ENCODE data around the gene STK39. TPM values are rescaled to one million over a fixed set of nuclear protein-coding genes. Genes with fewer than 3 reads are reported as not detected.

STK39 gene
- total RNA-seq, 2 experiments from 2014 or later = 27.3 to 28.8 TPM

DNA sequence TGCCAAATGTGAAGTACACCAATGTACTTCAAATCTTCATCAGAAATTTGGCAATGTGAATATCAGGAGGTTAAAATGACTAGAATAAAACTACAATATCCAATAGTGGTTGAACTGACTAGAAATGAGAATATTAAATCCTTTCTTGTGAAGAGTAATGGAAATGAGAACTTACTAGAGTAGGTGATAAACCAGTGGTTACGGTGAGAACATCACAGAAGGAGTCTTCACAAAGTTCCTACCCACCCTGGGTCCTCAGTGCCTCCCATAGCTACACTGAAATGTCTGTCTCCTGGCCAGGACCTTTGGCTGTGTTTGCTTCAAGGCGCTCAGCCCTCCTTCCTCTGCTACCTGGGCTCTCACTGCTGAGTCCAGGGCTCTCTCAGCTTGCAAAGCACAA is 289.7 kb downstream of the STK39 start:
- Mint-ChIP-seq H3K27me3 (no peaks in the 10 kb centered on the region), H3K27ac (no peak overlapping the region), H3K4me3 (no peak overlapping the region), H3K36me3 (peaks cover 7% of the 10 kb centered on the region), H3K9me3 (no peaks in the 10 kb centered on the region), H3K4me1 (no peaks in the 10 kb centered on the region)
- POLR2A ChIA-PET = no interaction called here
- DNase-seq = no peak
- no peak for ATAC-seq (ENCODE audit: low read depth)

DNA sequence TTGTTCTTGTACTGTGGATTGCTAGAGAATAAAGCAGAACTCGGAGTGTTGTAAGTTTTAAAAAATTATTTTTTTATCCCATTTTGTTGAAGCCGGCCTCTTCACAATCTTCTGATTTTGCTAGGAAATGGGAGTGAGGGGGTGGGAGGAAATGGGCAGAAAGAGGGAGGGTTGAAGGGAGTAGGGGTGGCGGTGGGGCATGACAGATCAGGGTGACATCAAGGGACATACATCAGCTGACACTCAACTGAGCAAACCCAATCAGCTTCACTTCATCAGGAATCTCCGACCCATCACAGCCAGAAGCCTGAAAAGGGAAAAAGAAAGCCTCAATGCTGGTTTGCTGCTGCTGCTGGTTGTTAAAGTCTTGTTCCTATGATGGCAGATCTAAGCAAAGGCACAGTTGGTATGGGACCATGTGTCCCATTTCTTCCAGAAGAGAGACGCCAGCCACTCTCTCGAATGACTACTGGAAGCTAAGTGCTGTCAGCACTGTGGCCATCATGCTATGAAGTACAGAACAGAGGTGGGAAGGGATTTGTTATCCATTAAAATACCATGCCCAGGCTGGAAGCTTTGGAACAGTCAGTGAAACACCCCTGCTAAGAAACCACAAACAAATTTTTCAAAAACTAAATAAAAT is 292.0 kb downstream of the STK39 start:
- Mint-ChIP-seq H3K27ac (no peak overlapping the region), H3K9me3 (no peaks in the 10 kb centered on the region), H3K27me3 (no peaks in the 10 kb centered on the region), H3K36me3 (peaks cover 2% of the 10 kb centered on the region), H3K4me3 (no peak overlapping the region), H3K4me1 (no peaks in the 10 kb centered on the region)
- POLR2A ChIA-PET = no interaction called here
- DNase-seq = no peak
- ATAC-seq (ENCODE audit: low read depth) = no peak

DNA sequence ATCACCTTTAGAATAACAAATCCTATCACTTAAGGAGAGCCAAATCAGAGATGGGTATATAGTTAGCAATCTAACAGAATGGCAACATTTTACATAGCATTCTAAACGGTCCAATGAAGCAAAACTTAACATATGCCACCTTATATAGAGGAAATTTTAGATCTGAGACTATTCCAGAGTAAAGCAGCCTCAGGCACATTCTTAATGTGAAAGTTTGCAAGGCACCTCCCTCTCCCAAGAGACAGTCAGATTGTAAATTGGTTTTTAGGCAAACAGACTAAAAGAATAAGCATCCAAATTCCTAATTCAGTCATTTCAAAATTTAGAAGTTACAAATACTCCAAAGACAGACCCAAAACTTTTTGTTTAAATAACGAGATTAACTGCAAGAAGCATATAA is 292.9 kb downstream of the STK39 start:
- H3K36me3 Mint-ChIP-seq = peaks cover 2% of the 10 kb centered on the region
- no peak for DNase-seq
- H3K4me3 Mint-ChIP-seq = no peak overlapping the region
- H3K9me3 Mint-ChIP-seq = no peaks in the 10 kb centered on the region
- no peaks in the 10 kb centered on the region for H3K4me1 Mint-ChIP-seq
- POLR2A ChIA-PET = no interaction called here
- no peaks in the 10 kb centered on the region for H3K27me3 Mint-ChIP-seq
- ATAC-seq (ENCODE audit: low read depth) = no peak
- no peak overlapping the region for H3K27ac Mint-ChIP-seq

DNA sequence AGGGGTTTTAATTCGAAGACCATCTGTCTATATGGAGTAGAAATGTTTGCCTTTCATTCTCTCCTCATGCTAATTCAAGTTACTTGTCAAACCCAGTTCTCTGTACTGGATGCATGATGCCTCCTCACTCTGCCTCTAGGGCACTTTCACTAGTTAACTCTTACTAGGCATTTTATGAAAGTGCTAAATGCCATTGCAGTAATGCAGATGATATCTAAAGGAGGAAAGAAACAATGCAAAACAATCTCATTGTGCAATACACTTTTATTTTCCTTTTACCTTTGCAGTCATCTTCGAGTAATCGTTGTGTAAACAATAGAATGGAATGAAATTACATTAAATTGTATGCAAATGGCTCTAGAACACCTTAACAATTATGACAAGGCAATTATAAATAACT is 293.6 kb downstream of the STK39 start:
- no peaks in the 10 kb centered on the region for H3K27me3 Mint-ChIP-seq
- no peak for DNase-seq
- POLR2A ChIA-PET = no interaction called here
- H3K36me3 Mint-ChIP-seq = peaks cover 2% of the 10 kb centered on the region
- ATAC-seq (ENCODE audit: low read depth) = no peak
- H3K27ac Mint-ChIP-seq = no peak overlapping the region
- no peaks in the 10 kb centered on the region for H3K9me3 Mint-ChIP-seq
- no peaks in the 10 kb centered on the region for H3K4me1 Mint-ChIP-seq
- H3K4me3 Mint-ChIP-seq = no peak overlapping the region

DNA sequence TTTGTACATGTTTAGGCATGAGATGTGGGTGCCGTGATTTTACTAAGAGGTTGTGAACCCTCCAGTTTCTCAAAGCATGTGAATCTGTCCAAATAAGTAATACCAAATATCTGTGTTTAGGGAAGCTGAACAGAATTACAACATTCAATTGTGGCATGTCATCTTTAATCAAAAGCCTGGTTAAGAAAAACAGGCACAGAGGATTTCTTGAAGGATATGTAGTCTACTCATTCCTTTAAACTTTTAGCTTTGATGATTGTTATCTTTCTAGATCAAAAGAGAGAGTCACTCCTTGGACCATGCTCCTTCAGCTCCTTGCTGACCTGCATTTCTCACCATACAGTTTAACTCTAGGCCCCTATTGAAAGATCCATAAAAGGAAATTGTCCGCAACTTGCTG is 296.8 kb downstream of the STK39 start:
- Mint-ChIP-seq H3K4me3 (no peak overlapping the region), H3K27me3 (no peaks in the 10 kb centered on the region), H3K9me3 (no peaks in the 10 kb centered on the region), H3K36me3 (no peaks in the 10 kb centered on the region), H3K27ac (no peak overlapping the region), H3K4me1 (no peaks in the 10 kb centered on the region)
- POLR2A ChIA-PET = no interaction called here
- ATAC-seq (ENCODE audit: low read depth) = no peak
- no peak for DNase-seq

DNA sequence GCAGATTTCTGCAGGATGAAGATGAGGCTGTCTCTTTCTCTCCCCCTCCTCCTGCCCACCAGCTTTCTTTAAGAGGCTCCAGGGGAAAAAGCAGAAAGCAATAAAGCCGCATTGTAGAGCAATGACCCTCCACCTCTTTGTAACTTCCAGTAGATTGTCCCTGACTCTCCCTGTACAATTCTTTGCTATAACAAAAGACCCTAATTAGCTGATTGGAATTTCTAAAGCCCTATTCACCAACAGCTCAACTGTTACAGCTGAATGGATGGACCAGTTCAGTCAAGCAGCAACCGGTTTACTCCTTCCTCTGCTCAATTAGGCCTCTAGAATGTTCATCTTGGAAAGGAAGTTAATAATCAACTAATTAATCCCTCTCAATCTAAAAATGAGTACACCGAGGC is 301.0 kb downstream of the STK39 start:
- H3K4me1 Mint-ChIP-seq = no peaks in the 10 kb centered on the region
- POLR2A ChIA-PET = no interaction called here
- no peak for DNase-seq
- no peak overlapping the region for H3K27ac Mint-ChIP-seq
- no peaks in the 10 kb centered on the region for H3K36me3 Mint-ChIP-seq
- H3K4me3 Mint-ChIP-seq = no peak overlapping the region
- ATAC-seq (ENCODE audit: low read depth) = no peak
- H3K9me3 Mint-ChIP-seq = no peaks in the 10 kb centered on the region
- H3K27me3 Mint-ChIP-seq = peaks cover 5% of the 10 kb centered on the region

DNA sequence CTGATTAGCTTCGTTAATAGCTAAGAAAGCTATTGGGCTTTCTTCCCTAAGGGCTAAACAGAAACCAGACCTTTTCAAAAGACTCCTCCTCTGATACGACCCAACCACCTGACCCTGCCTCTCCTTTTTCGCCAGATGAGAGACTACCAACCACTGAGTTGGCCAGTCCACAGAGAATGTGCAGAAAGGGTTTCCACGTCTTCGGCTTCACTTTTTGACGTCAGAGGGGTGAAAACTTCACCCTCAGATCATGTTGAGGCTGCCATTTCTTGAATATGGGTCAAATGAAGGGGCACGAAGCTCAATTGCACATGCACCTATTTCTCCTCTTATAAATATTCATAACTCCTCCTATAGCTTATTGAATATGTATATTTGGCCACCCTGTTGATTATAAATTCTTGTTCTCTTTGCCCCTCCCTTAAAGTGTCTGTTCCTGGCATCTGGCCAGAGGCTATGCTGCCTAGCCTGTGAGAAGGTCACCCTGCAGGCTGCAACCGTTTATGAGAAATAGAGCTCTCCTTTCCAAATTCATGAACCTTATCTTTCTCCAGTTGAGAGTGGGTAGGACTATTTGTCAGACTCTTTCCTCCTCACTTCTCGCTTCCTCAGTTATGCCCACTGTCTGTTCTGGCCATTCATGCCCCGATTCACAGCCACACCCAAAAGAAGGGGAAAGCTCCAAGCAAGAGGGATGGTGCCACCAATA is 301.6 kb downstream of the STK39 start:
- DNase-seq (no peak), ATAC-seq (ENCODE audit: low read depth) (no peak)
- Mint-ChIP-seq H3K36me3 (no peaks in the 10 kb centered on the region), H3K27ac (no peak overlapping the region), H3K9me3 (no peaks in the 10 kb centered on the region), H3K4me1 (no peaks in the 10 kb centered on the region), H3K4me3 (no peak overlapping the region), H3K27me3 (peaks cover 5% of the 10 kb centered on the region)
- POLR2A ChIA-PET = no interaction called here

DNA sequence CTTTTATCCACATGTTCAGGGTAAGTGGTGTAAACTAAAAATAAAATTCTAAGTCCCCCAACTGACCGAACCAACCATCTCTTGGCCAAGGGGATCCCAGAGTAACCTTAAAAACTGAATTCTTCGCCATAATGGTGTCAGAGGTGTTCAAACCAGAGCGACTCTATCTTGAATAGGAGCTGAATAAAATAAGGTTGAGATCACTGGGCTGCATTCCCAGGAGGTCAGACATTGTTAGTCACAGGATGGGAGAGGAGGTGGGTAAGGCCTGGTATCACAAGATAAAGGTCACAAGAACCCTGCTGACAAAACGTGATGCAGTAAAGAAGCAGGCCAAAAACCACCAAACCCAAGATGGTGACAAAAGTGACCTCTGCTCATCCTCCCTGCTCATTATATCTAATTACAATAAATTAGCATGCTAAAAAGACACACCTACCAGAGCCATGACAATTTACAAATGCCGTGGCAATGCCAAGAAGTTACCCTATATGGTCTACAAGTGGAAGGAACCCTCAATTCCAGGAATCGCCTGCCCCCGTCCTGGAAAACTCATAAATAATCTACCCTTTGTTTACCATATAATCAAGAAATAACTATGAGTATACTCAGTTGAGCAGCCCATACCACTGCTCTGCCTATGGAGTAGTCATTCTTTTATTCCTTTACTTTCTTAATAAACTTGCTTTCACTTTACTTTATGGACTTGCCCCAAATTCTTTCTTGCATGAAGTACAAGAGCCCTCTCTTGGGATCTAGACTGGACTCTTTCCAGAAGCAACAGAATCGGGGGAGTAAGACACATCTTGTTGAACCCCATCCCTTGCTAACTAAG is 302.4 kb downstream of the STK39 start:
- no peaks in the 10 kb centered on the region for H3K9me3 Mint-ChIP-seq
- no peak overlapping the region for H3K4me3 Mint-ChIP-seq
- no peak overlapping the region for H3K27ac Mint-ChIP-seq
- H3K27me3 Mint-ChIP-seq = peaks cover 5% of the 10 kb centered on the region
- DNase-seq = no peak
- no peak for ATAC-seq (ENCODE audit: low read depth)
- no peaks in the 10 kb centered on the region for H3K4me1 Mint-ChIP-seq
- no peaks in the 10 kb centered on the region for H3K36me3 Mint-ChIP-seq
- POLR2A ChIA-PET = no interaction called here

DNA sequence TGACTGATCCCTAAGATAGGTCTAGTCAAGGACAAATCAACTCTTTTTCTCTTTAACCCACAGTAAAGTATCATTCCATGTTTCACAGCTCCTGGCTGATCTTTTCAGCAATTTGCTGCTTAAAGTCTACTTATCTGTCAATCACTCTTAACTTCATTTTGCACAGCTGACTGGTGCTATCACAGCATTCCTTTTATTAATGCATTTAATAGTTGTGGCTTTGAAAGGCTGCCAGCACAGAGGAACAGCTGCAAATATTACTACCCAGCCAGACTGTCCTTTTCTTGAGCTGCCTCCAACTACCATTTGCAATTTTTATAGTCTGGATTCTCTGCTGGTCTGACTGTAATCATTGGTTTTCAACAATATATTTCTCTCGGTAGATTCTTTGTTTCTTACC is 303.5 kb downstream of the STK39 start:
- Mint-ChIP-seq H3K4me3 (no peak overlapping the region), H3K36me3 (no peaks in the 10 kb centered on the region), H3K9me3 (no peaks in the 10 kb centered on the region), H3K27ac (no peak overlapping the region), H3K4me1 (no peaks in the 10 kb centered on the region), H3K27me3 (peaks cover 5% of the 10 kb centered on the region)
- DNase-seq (no peak), ATAC-seq (ENCODE audit: low read depth) (no peak)
- POLR2A ChIA-PET = interaction anchor here (0.7 kb wide), 1 partner anchor 1647 kb away, joined by 4 read pairs; no protein-coding TSS in a partner anchor

DNA sequence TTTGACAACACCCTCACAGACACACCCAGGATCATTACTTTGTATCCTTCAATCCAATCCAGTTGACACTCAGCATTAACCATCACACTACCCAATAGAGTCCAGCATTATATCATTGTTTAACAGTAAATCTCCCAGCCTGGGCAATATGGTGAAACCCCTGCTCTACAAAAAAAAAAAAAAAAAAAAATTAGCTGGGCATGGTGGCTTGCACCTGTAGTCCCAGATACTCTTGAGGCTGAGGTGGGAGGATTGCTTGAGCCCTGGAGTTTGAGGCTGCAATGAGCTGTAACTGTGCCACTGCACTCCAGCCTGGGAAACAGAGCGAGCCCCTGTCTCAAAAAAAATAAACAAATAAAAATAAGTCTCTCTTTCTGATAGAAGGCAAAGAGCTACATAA is 304.0 kb downstream of the STK39 start:
- Mint-ChIP-seq H3K27me3 (peaks cover 7% of the 10 kb centered on the region), H3K4me1 (no peaks in the 10 kb centered on the region), H3K36me3 (no peaks in the 10 kb centered on the region), H3K4me3 (no peak overlapping the region), H3K27ac (no peak overlapping the region), H3K9me3 (no peaks in the 10 kb centered on the region)
- POLR2A ChIA-PET = interaction anchor here (0.7 kb wide), 1 partner anchor 1648 kb away, joined by 4 read pairs; no protein-coding TSS in a partner anchor
- DNase-seq (no peak), ATAC-seq (ENCODE audit: low read depth) (no peak)

DNA sequence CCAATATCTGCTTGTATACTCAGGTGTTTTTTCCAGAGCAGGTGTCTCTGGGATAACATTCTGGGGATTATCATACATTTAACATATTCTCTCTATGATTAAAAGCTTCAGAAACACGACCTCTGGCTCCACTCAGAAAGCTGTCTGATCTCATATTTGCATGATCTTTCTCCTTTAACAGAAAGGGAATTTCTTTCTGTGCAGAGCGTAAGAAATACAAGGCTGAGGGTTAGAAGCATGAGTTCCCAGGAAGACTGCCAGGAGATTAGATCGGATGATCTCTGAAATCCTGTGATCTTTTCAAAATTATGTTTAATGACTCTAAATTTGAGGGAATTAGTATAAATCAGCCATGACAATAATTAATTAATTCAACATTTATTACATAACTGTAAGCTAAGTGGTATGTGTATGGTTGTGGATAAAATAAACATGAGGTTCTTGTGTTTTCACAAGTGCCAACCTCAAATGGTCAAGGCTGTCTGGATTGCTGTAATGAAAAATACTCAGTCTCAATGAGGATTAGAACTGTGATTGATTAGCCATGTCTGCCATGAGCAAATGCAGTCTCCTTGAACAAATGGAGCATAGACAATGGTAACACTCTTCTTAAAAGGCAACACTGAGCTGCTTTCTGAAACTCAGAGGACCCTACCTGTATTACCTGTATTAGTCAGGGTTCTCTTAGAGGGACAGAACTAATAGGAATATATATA is 304.9 kb downstream of the STK39 start:
- Mint-ChIP-seq H3K27me3 (peaks cover 7% of the 10 kb centered on the region), H3K36me3 (no peaks in the 10 kb centered on the region), H3K4me3 (no peak overlapping the region), H3K4me1 (no peaks in the 10 kb centered on the region), H3K9me3 (no peaks in the 10 kb centered on the region), H3K27ac (no peak overlapping the region)
- no peak for DNase-seq
- POLR2A ChIA-PET = no interaction called here
- ATAC-seq (ENCODE audit: low read depth) = no peak

DNA sequence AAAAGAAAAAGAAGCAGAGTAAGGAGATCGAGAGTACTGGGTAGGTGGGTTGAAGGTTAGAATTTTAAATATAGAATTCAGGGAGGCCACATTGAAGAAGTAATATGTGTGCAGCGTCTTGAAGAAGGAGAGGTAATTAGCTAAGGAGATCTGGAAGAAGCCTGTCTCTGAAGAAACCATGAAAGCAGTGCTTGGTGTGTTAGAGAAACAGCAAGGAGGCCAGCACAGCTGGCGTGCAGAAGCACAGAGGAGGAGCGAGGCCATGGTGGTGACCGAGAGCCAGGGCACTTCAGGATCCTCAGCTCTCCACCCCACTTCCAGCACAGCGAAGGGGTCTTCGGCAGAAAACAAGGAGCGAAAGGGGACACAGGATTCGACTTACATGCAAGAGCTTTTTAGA is 305.8 kb downstream of the STK39 start:
- POLR2A ChIA-PET = no interaction called here
- DNase-seq (no peak), ATAC-seq (ENCODE audit: low read depth) (no peak)
- no peak overlapping the region for H3K4me3 Mint-ChIP-seq
- H3K36me3 Mint-ChIP-seq = no peaks in the 10 kb centered on the region
- H3K4me1 Mint-ChIP-seq = no peaks in the 10 kb centered on the region
- H3K27me3 Mint-ChIP-seq = peaks cover 7% of the 10 kb centered on the region
- no peak overlapping the region for H3K27ac Mint-ChIP-seq
- H3K9me3 Mint-ChIP-seq = no peaks in the 10 kb centered on the region

DNA sequence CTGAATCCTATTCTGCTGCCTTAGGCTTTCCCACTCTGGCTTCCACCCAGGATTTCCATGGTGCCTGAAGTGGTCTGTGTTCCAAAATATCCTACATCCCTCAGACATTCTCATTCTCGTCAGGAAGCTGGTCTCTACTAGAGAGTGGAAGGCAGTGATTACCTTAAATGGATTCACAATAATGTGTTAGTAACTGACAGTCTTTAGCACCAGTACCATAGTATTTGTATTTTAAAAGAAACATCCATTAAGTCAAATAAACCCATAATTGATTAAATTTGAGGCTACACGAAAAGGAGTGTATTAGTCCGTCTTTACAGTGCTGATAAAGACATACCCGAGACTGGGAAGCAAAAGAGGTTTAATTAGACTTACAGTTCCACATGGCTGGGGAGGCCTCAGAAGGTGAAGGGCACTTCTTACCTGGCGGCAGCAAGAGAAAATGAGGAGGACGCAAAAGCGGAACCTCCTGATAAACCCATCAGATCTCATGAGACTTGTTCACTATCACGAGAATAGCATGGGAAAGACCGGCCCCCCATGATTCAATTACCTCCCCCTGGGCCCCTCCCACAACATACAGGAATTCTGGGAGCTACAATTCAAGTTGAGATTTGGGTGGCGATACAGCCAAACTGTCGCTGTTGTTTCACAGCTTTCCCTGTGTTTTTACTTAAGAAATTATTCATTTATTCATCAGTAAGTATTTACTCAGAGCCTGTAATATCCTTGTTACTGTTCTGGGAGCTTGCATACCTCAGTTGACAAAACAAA is 306.5 kb downstream of the STK39 start:
- H3K27ac Mint-ChIP-seq = no peak overlapping the region
- H3K9me3 Mint-ChIP-seq = no peaks in the 10 kb centered on the region
- POLR2A ChIA-PET = no interaction called here

More for the DNA sequence above, 306.5 kb downstream of the STK39 start:
- Mint-ChIP-seq H3K4me3 (no peak overlapping the region), H3K4me1 (no peaks in the 10 kb centered on the region), H3K36me3 (no peaks in the 10 kb centered on the region), H3K27me3 (peaks cover 7% of the 10 kb centered on the region)
- DNase-seq (no peak), ATAC-seq (ENCODE audit: low read depth) (no peak)
